Measurements from ENCODE around the gene SLC14A1. TPM values are rescaled to one million over a fixed set of nuclear protein-coding genes. Genes with fewer than 3 reads are reported as not detected.

SLC14A1 gene
- polyA plus RNA-seq, 1 donor from 2014 or later: 3.5 TPM

DNA sequence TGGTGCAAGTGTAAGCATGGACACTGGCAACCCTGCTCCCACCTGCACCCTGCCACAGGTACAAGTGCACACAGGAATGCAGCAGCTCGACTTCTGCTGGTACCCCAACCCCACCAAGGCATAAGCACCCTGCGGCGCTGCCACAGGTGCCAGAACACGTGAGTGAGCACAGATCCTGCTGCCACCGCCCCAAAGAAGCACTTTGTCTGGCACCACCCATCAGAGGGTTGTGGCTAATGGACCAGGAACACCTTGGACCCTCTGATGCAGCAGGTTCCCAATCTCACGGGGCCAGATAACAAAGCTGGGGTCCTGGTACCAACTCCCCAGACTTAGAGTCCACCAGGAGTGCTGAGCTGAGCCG lies 32.2 kb upstream of the SLC14A1 start:
- peaks cover 0 to 8% (median 2%) of the 10 kb centered on the region in 3 donors for H3K9me3 Mint-ChIP-seq
- no peaks in the 10 kb centered on the region for H3K27me3 Mint-ChIP-seq
- no peak overlapping the region for H3K27ac Mint-ChIP-seq
- H3K4me1 Mint-ChIP-seq: peaks cover 18 to 31% (median 29%) of the 10 kb centered on the region in 3 donors
- peaks cover 15% of the 10 kb centered on the region for H3K36me3 Mint-ChIP-seq
- H3K4me3 Mint-ChIP-seq: no peak overlapping the region

DNA sequence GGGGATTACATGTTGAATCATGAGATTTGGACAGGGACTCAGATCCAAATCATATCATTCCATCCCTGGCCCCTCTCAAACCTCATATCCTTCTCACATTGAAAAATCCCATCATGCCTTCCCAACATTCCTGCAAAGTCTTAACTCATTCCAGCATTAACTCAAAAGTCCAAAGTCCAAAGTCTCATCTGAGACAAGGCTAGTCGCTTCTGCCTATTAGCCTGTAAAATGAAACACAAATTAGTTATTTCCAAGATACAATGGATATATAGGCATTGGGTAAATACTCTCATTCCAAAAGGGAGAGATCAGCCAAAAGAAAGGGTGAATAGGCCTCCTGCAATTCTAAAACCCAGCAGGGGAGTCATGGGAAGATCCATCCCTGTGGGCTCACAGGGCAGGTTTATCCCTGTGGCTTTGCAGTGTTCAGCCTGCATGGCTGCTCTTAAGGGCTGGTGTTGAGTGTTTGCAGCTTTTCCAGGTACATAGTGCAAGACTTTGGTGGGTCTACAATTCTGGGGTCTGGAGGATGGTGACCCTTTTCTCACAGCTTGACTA lies 21.2 kb upstream of the SLC14A1 start:
- Mint-ChIP-seq H3K4me3 (no peak overlapping the region), H3K4me1 (no peaks in the 10 kb centered on the region), H3K36me3 (no peaks in the 10 kb centered on the region), H3K9me3 (peaks cover 7 to 35% (median 31%) of the 10 kb centered on the region in 3 donors), H3K27ac (no peak overlapping the region), H3K27me3 (no peaks in the 10 kb centered on the region)

DNA sequence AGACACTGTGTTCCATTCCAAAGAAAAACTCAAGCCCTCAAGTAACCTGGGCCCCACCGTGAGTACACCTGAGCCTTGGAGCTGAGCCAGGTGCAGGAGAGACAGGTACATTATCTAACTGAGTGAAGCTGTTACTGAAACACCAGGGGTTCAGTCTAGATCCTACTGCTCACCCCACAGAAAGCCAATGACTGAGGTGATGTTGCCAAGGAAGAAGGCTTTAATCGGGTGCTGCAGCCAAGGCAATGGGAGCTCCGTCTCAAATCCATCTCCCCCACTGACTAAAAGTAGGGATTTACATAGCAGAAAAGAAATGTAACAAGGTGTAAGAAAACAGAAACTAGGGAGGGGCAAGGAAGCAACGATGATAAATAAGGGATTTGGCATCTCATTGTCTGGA lies 15.2 kb upstream of the SLC14A1 start:
- Mint-ChIP-seq H3K36me3 (peaks cover 1% of the 10 kb centered on the region), H3K4me3 (no peak overlapping the region), H3K27ac (no peak overlapping the region), H3K9me3 (peaks cover 9 to 31% (median 20%) of the 10 kb centered on the region in 3 donors), H3K27me3 (no peaks in the 10 kb centered on the region), H3K4me1 (peaks cover 0 to 2% (median 0%) of the 10 kb centered on the region in 3 donors)

DNA sequence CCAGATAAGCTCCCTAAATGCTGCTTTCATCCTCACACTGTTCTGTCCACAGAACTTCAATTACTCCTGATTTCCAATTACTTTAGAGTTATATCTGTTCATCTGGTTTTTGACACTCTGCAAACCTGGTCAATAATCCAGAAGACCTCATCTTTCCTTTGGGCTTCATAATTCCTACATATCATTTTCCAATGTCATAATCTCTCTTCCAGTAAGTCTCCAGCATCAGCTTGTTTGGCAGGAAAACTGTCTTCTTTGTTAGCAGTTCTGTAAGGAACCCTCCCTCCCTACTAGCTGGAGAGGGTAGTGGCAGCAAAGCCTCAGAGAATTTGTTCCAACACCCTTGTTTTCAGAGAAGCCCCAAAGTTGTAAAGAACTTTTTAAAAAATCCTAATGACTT lies 11.9 kb upstream of the SLC14A1 start:
- Mint-ChIP-seq H3K27me3 (no peaks in the 10 kb centered on the region), H3K36me3 (peaks cover 5% of the 10 kb centered on the region), H3K9me3 (peaks cover 5 to 14% (median 7%) of the 10 kb centered on the region in 3 donors), H3K27ac (peak overlapping the region in 1 of 3 donors; percentile 81), H3K4me3 (peak overlapping the region in 1 of 4 donors; percentile 27), H3K4me1 (peaks cover 0 to 14% (median 8%) of the 10 kb centered on the region in 3 donors)

DNA sequence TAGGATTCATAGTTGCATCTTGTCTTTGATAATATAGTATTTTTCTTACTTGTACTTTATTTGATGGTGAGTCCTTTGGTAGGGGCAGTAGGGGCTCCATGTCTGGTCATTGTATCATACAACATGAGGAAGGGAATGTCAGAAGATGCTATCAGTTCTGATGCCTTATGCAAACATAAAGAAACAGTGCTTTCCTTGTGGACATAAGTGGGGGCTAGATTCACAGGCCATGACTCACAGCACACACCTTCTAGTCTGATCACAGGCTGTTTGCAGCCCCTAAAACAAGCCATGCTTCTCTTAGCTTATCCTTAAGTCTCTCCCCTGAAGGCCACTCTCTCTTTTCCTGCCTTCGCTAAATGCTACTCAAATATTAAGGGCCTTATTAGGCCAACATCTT lies 10.7 kb upstream of the SLC14A1 start:
- H3K27me3 Mint-ChIP-seq: no peaks in the 10 kb centered on the region

DNA sequence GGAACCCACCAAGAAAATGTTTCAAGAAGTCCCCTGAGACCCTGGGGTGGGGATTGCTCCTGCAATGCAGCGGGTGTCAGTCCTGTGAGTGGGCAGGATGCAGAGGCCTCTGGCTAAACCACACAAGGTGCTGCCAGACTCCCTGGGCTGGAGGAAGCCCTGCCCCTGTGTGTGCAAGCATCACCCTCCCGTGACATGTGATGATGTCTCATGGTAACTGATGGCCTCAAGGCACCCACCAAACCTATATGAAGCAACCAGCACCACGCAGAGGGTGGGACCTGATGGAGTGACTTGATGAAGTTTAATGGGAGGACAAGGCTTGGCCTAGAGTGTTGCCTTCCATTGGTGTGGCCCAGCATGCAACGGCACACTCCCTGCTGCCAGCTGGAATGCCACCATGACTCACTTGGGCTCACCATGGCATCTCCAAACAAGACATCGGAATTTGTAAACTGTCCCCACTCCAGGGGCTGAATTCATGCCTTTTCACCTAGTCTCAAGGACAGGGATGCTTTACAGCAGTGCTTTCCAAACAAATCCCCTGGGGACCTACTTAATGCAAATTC lies 8.7 kb upstream of the SLC14A1 start:
- peak overlapping the region in 1 of 3 donors; percentile 29 for H3K27ac Mint-ChIP-seq
- H3K27me3 Mint-ChIP-seq: no peaks in the 10 kb centered on the region
- peaks cover 0 to 4% (median 0%) of the 10 kb centered on the region in 3 donors for H3K9me3 Mint-ChIP-seq

More for the DNA sequence above, 10.7 kb upstream of the SLC14A1 start:
- Mint-ChIP-seq H3K9me3 (peaks cover under 1 to 10% (median 2%) of the 10 kb centered on the region in 3 donors), H3K4me3 (no peak overlapping the region), H3K4me1 (peaks cover 0 to 14% (median 8%) of the 10 kb centered on the region in 3 donors), H3K27ac (no peak overlapping the region), H3K36me3 (peaks cover 5% of the 10 kb centered on the region)

DNA sequence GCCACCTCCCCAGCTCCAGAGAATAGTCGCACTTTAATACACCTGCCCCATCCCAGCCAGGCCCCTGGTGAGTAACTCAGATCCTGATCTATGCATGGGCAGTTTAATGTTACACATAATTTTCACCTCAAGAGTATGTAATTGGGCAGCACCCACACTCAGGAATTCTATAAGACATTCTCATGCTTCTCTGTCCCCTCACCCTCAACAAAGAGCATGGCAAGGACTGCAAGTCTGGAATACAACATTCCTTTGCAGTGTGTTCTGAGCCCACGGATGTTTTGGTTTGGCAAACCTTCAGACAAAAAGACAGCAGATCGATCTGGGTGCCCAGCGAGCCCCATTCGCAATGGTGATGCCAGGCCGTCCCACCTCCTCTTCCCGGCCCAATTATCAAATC lies 4.9 kb upstream of the SLC14A1 start:
- peaks cover 0 to 12% (median 8%) of the 10 kb centered on the region in 3 donors for H3K4me1 Mint-ChIP-seq
- H3K4me3 Mint-ChIP-seq: no peak overlapping the region
- H3K27me3 Mint-ChIP-seq: no peaks in the 10 kb centered on the region
- peak overlapping the region in 1 of 3 donors; percentile 45 for H3K27ac Mint-ChIP-seq
- H3K9me3 Mint-ChIP-seq: no peaks in the 10 kb centered on the region
- H3K36me3 Mint-ChIP-seq: peaks cover 9% of the 10 kb centered on the region

More for the DNA sequence above, 8.7 kb upstream of the SLC14A1 start:
- Mint-ChIP-seq H3K4me1 (peaks cover 0 to 14% (median 8%) of the 10 kb centered on the region in 3 donors), H3K36me3 (peaks cover 7% of the 10 kb centered on the region), H3K4me3 (no peak overlapping the region)

DNA sequence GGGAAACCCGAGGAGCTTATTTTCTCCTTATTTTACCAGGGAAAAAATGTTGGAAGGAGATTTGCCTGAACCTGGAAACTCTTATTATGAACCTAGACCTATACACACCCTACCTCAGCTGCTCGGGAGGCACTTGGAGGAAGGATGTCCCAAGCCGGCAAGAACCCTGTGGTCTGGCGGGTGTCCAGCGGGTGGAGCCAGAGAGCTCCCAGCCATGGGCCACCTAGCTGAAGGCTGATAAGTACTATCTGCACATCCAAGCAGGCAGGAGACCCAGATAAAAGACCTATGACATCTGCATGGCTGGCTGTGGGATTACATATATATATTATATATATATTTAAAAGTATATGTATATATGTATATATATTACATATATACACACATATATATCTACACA lies 1.1 kb upstream of the SLC14A1 start:
- Mint-ChIP-seq H3K9me3 (no peaks in the 10 kb centered on the region), H3K36me3 (peaks cover 9% of the 10 kb centered on the region), H3K27ac (no peak overlapping the region), H3K27me3 (no peaks in the 10 kb centered on the region), H3K4me1 (no peaks in the 10 kb centered on the region), H3K4me3 (no peak overlapping the region)

DNA sequence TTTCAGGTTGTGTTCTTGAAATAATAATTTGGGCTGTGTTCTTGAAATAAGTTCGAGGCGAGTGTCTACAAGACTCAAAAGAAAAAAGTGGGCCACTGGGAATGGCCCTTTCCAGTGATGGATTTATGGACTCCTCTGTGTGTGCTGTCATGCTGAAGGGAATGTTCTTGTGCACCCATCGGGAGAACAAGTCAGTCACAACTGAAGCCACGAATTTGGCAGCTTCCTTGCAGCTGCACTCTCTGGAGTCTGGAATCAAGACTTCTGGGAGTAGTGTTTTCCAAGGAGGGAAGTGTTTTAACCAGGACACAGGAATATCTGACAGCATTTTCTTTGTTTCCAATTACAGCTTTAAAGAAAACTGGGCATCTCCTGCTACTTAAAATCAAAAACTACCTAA lies 620 bp downstream of the SLC14A1 start:
- H3K4me3 Mint-ChIP-seq: no peak overlapping the region
- no peaks in the 10 kb centered on the region for H3K4me1 Mint-ChIP-seq
- H3K9me3 Mint-ChIP-seq: no peaks in the 10 kb centered on the region
- H3K27ac Mint-ChIP-seq: no peak overlapping the region
- no peaks in the 10 kb centered on the region for H3K27me3 Mint-ChIP-seq
- peaks cover 7% of the 10 kb centered on the region for H3K36me3 Mint-ChIP-seq

DNA sequence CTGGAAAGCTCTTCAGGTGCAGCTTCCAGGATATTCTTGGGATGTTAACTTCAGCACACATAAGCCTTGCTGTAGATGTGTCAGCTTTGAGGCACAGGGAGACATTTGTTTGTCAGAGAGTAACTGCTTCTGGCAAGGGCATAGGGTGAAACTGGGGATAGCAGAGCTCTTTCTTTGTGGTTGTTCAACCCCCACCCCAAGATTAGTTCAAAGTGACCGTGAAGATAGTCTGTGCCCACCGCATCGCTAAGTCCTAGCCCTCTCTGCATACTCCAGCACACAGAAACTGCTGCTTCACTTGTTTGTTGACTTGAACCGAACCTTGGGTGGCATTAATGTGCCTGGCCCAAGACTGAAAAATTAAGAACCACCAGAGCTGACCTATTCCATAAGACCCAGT lies 1.4 kb downstream of the SLC14A1 start:
- Mint-ChIP-seq H3K27me3 (no peaks in the 10 kb centered on the region), H3K9me3 (no peaks in the 10 kb centered on the region), H3K4me3 (no peak overlapping the region), H3K36me3 (peaks cover 7% of the 10 kb centered on the region), H3K4me1 (no peaks in the 10 kb centered on the region), H3K27ac (no peak overlapping the region)

DNA sequence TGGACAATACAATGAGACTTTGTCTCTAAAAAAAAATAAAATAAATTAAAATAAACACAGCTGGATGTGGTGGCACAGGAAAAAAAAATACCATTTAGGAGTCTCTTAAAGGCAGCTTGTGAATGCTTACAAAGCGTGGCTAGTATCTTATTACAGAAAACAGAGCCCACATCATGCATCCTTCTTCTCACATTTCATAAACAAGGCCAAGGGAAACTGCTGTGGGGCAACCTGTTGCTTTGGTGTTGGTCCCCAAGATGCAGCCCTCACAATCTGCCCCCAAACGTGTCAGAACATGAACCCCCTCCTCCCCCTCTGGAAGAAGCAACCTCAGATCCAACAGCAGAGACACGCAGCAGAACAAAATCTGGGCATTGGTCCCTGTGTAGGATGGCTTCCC lies 2.6 kb downstream of the SLC14A1 start:
- Mint-ChIP-seq H3K27ac (no peak overlapping the region), H3K36me3 (peaks cover 6% of the 10 kb centered on the region), H3K9me3 (no peaks in the 10 kb centered on the region), H3K27me3 (no peaks in the 10 kb centered on the region), H3K4me3 (no peak overlapping the region), H3K4me1 (no peaks in the 10 kb centered on the region)

DNA sequence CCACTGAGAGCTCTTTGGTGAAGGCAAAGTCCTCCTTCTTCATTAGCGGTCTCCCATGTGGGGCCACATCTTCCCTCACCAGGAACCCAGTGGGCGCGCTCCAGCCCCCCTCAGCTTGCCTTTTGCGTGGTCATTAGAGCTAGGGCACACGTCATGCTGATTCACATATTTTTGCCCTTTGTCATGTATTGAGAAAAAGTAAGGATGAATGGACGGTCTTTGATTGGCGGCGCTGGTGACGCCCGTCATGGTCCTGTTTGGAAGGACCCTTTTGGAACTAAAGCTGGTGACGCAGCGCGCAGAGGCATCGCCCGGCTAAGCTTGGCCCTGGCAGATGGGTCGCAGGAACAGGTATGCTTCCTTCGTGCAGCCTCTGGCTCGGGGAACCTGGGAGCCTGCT lies 3.1 kb downstream of the SLC14A1 start:
- Mint-ChIP-seq H3K9me3 (no peaks in the 10 kb centered on the region), H3K27ac (no peak overlapping the region), H3K4me1 (no peaks in the 10 kb centered on the region), H3K4me3 (no peak overlapping the region), H3K27me3 (no peaks in the 10 kb centered on the region), H3K36me3 (peaks cover 6% of the 10 kb centered on the region)

DNA sequence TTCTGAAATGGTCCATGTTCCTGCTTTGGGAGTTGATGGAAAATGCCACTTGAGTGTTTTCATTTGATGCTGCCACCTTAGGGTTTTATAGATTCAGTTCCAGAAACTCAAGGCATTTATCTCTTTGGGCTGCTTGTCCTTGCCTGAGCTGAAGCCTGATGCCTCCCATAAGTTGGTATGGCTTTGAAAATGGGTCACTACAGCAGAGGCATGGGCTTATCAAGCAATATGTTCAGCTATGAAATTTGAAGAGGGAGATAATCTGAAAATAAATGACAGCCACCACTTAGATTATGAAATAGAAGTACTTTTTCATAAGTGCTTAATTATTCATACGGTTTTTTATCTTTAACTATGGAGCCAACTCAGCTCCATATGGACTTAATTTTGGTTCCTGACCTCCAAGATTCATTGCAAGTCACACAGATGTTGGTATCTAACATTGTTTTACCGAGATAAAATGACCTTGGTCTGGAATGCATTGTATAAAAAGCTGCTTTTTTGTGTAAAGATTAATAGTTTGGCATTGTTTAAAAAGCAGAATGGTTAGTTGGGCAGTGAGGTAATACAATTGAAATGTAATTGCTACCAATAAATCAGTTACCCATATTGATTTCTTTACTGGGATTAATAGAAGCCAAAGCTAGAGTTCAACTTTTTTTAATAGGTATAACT lies 4.5 kb downstream of the SLC14A1 start:
- Mint-ChIP-seq H3K4me1 (no peaks in the 10 kb centered on the region), H3K4me3 (no peak overlapping the region), H3K27ac (no peak overlapping the region), H3K36me3 (peaks cover 6% of the 10 kb centered on the region), H3K9me3 (no peaks in the 10 kb centered on the region), H3K27me3 (no peaks in the 10 kb centered on the region)

DNA sequence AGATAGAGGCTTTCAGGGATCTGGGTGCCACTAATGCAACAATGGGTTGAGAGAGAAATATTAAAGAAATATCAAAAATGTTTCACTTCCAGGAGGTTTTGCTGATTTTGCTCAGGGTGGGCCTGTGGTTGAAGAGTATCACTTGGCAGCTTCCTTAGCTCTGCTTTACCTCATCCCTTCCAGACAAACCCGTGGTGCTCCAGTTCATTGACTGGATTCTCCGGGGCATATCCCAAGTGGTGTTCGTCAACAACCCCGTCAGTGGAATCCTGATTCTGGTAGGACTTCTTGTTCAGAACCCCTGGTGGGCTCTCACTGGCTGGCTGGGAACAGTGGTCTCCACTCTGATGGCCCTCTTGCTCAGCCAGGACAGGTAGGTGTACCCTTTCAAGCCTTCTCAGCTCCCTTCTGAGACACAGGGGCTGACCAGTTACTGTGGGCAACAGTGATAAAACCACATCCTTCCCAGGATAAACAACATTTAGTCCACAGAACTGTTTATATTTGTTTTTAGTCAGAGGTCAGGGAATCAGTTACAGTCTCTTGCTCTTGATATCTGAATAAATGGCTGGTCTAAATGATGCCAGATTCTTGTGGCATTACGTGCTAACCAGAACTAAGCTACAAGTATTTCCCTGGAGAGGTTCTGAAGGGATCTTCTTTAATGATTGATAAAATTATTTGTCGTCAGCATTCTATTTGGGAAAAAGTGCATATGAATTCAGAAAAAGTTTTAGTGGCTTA lies 7.0 kb downstream of the SLC14A1 start:
- H3K27me3 Mint-ChIP-seq: no peaks in the 10 kb centered on the region
- no peaks in the 10 kb centered on the region for H3K9me3 Mint-ChIP-seq
- H3K4me3 Mint-ChIP-seq: no peak overlapping the region
- no peaks in the 10 kb centered on the region for H3K4me1 Mint-ChIP-seq
- H3K27ac Mint-ChIP-seq: no peak overlapping the region
- H3K36me3 Mint-ChIP-seq: peaks cover 4% of the 10 kb centered on the region

DNA sequence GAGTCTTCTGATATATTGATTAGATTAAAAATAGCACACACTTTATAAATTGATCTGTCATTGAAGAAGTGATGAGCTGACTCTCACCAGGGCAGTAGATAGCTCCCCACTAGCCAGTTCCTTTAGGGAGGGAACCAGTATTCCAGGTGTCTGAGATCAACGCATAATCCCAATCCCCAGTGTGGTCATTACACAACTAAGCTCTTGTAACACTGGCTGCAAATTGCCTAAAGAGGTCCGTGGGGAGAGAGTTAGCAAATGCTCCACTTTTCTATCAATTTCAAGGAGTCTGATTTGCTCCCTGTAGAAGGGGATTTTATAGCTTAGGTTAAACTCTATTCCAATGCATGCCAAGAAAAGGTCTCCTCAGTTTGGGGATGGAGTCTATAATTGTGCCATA lies 7.7 kb downstream of the SLC14A1 start:
- Mint-ChIP-seq H3K36me3 (peaks cover 7% of the 10 kb centered on the region), H3K27me3 (no peaks in the 10 kb centered on the region), H3K9me3 (no peaks in the 10 kb centered on the region), H3K4me3 (no peak overlapping the region), H3K4me1 (no peaks in the 10 kb centered on the region), H3K27ac (no peak overlapping the region)
